HUES6 (cell line): ENCODE measurements around the gene NFU1.
A peak's percentile ranks its signal among the peaks of the same experiment; 100 is the strongest.

ENCODE experiments used
- H3K27ac ChIP-seq: 2 replicates; pipeline ENCODE4 v1.7.0; 2013; ENCODE audit warnings: low read depth, mild to moderate bottlenecking, low read length, inconsistent platforms
- H3K27me3 ChIP-seq: 2 replicates; pipeline ENCODE4 v1.6.1; 2013; ENCODE audit warnings: low read length; ENCODE audit not compliant: control insufficient read depth, insufficient read depth
- H3K36me3 ChIP-seq: 2 replicates; pipeline ENCODE4 v1.6.1; 2013; ENCODE audit warnings: low read length; ENCODE audit not compliant: control insufficient read depth, insufficient read depth
- H3K4me1 ChIP-seq: 2 replicates; pipeline ENCODE4 v1.6.1; 2013; ENCODE audit warnings: low read length; ENCODE audit not compliant: control insufficient read depth, insufficient read depth
- H3K4me3 ChIP-seq: 2 replicates; pipeline ENCODE4 v1.5.1; 2013; ENCODE audit warnings: low read depth, low read length
- H3K9ac ChIP-seq: one replicate; pipeline ENCODE4 v1.6.1; 2013; ENCODE audit warnings: mild to moderate bottlenecking, low read length
- H3K9me3 ChIP-seq: 2 replicates; pipeline ENCODE4 v1.6.1; 2013; ENCODE audit warnings: low read depth, low read length; ENCODE audit not compliant: control insufficient read depth, insufficient read depth

The NFU1 gene

GRCh38 chr2:69387770-69388481, 49.3 kb downstream of the NFU1 start:
- H3K27me3 ChIP-seq, result no peaks in the 10 kb centered on the region
- peaks cover 12% of the 10 kb centered on the region for H3K4me1 ChIP-seq
- no peaks in the 10 kb centered on the region for H3K9me3 ChIP-seq
- H3K27ac ChIP-seq, result peak overlapping the region; percentile 57; the same call in 1 of the 2 replicates
- peak overlapping the region; percentile 97 for H3K4me3 ChIP-seq
- no peaks in the 10 kb centered on the region for H3K36me3 ChIP-seq
- H3K9ac ChIP-seq, result peak overlapping the region; percentile 75

- Histone ChIP-seq H3K27me3 (no peaks in the 10 kb centered on the region), H3K27ac (peak within 1 kb of the TSS; percentile 74), H3K9me3 (no peaks in the 10 kb centered on the region), H3K9ac (peak within 1 kb of the TSS; percentile 88), H3K36me3 (0 out of 2 replicates have a peak, but pooled peaks cover 2% of the 10 kb centered on the region), H3K4me3 (peak within 1 kb of the TSS; percentile 97), H3K4me1 (peaks cover 12% of the 10 kb centered on the region)
Observed at GRCh38 chr2:69386789-69387734, 50.2 kb downstream of the NFU1 start, which contains the start of gene GFPT1. Gene GFPT1 (minus strand): TSS chr2:69387227. CDS start chr2:69387071, 156 bp downstream.

GRCh38 chr2:69386360-69386759, 50.9 kb downstream of the NFU1 start:
- H3K4me1 ChIP-seq, result peaks cover 12% of the 10 kb centered on the region
- H3K36me3 ChIP-seq, result 0 out of 2 replicates have a peak, but pooled peaks cover 2% of the 10 kb centered on the region
- no peaks in the 10 kb centered on the region for H3K27me3 ChIP-seq
- H3K4me3 ChIP-seq, result peak overlapping the region; percentile 97
- peak overlapping the region; percentile 88 for H3K9ac ChIP-seq
- no peaks in the 10 kb centered on the region for H3K9me3 ChIP-seq
- H3K27ac ChIP-seq, result peak overlapping the region; percentile 74; the same call in 1 of the 2 replicates

GRCh38 chr2:69385443-69386151, 51.6 kb downstream of the NFU1 start:
- H3K9me3 ChIP-seq, result no peaks in the 10 kb centered on the region
- H3K36me3 ChIP-seq, result 0 out of 2 replicates have a peak, but pooled peaks cover 2% of the 10 kb centered on the region
- H3K27ac ChIP-seq, result no peak overlapping the region
- peaks cover 12% of the 10 kb centered on the region for H3K4me1 ChIP-seq
- no peaks in the 10 kb centered on the region for H3K27me3 ChIP-seq
- peak overlapping the region; percentile 97 for H3K4me3 ChIP-seq
- no peak overlapping the region for H3K9ac ChIP-seq

GRCh38 chr2:69384618-69385081, 52.6 kb downstream of the NFU1 start:
- H3K27ac ChIP-seq, result no peak overlapping the region
- H3K4me1 ChIP-seq, result peaks cover 12% of the 10 kb centered on the region
- H3K4me3 ChIP-seq, result no peak overlapping the region
- no peaks in the 10 kb centered on the region for H3K27me3 ChIP-seq
- 0 out of 2 replicates have a peak, but pooled peaks cover 2% of the 10 kb centered on the region for H3K36me3 ChIP-seq
- no peak overlapping the region for H3K9ac ChIP-seq
- H3K9me3 ChIP-seq, result no peaks in the 10 kb centered on the region

- peaks cover 12% of the 10 kb centered on the region for H3K4me1 ChIP-seq
- H3K4me3 ChIP-seq, result no peak overlapping the region
- 0 out of 2 replicates have a peak, but pooled peaks cover 2% of the 10 kb centered on the region for H3K36me3 ChIP-seq
- H3K27me3 ChIP-seq, result no peaks in the 10 kb centered on the region
- H3K27ac ChIP-seq, result no peak overlapping the region
- no peak overlapping the region for H3K9ac ChIP-seq
- H3K9me3 ChIP-seq, result no peaks in the 10 kb centered on the region
Observed at GRCh38 chr2:69383176-69383812, 53.9 kb downstream of the NFU1 start.

- Histone ChIP-seq H3K9me3 (no peaks in the 10 kb centered on the region), H3K4me1 (peaks cover 6% of the 10 kb centered on the region), H3K36me3 (0 out of 2 replicates have a peak, but pooled peaks cover 2% of the 10 kb centered on the region), H3K4me3 (no peak overlapping the region), H3K27ac (no peak overlapping the region), H3K27me3 (no peaks in the 10 kb centered on the region), H3K9ac (no peak overlapping the region)
Observed at GRCh38 chr2:69382547-69382946, 54.7 kb downstream of the NFU1 start.

GRCh38 chr2:69381337-69381737, 55.9 kb downstream of the NFU1 start:
- H3K9ac ChIP-seq, result no peak overlapping the region
- H3K4me3 ChIP-seq, result no peak overlapping the region
- H3K27me3 ChIP-seq, result no peaks in the 10 kb centered on the region
- H3K4me1 ChIP-seq, result peaks cover 5% of the 10 kb centered on the region; the same call in 1 of the 2 replicates
- 0 out of 2 replicates have a peak, but pooled peaks cover 2% of the 10 kb centered on the region for H3K36me3 ChIP-seq
- H3K9me3 ChIP-seq, result no peaks in the 10 kb centered on the region
- H3K27ac ChIP-seq, result no peak overlapping the region

- Histone ChIP-seq H3K36me3 (0 out of 2 replicates have a peak, but pooled peaks cover 2% of the 10 kb centered on the region), H3K9me3 (no peaks in the 10 kb centered on the region), H3K9ac (no peak overlapping the region), H3K4me3 (no peak overlapping the region), H3K27me3 (no peaks in the 10 kb centered on the region), H3K27ac (no peak overlapping the region), H3K4me1 (no peaks in the 10 kb centered on the region)
Observed at GRCh38 chr2:69380072-69380917, 56.9 kb downstream of the NFU1 start.
